IMR-90 (cell line): Measurements from ENCODE around the gene EML5. TPM values are rescaled to one million over a fixed set of nuclear protein-coding genes. Genes with fewer than 3 reads are reported as not detected.

Experiments used
- ATAC-seq: fragments of 200-7000 bp; cut with Tn5 transposase; 2 replicates; pipeline ENCODE4 v1.9.1; 2020; ENCODE audit warnings: low read depth, mild to moderate bottlenecking, moderate library complexity
- BruUV-seq: library from RNA; stranded (reverse); fragments of 400-500 nt; replicated peaks from 2 replicates; lab custom pipeline; 2021; lab: Mats Ljungman, UMichigan
- CTCF ChIA-PET: fragments of 300-600 bp; formaldehyde crosslinking; extraction: SDS; loops from one replicate; lab custom pipeline; 2021; ENCODE audit warnings: antibody characterized with exemption; lab: Yijun Ruan, JAX
- POLR2A ChIA-PET: fragments of 300-600 bp; sonication (Branson Sonifier 250); formaldehyde crosslinking; loops from one replicate; lab custom pipeline; 2022; ENCODE audit warnings: antibody characterized with exemption; ENCODE audit not compliant: unreplicated experiment; lab: Charles Lee
- DNase-seq: peaks from one replicate; pipeline ENCODE4 v3.0.0; 2013
- H2AFZ ChIP-seq: replicated peaks from 2 replicates; pipeline ENCODE3; 2013; ENCODE audit warnings: low read length, mild to moderate bottlenecking; ENCODE audit not compliant: poor library complexity
- H2AK5ac ChIP-seq: 2 replicates; pipeline ENCODE4 v1.6.1; 2013; ENCODE audit warnings: low read depth, low read length, inconsistent platforms
- H2AK9ac ChIP-seq: replicated peaks from 2 replicates; pipeline ENCODE3; 2013; ENCODE audit warnings: mild to moderate bottlenecking, low read depth, low read length, moderate library complexity; ENCODE audit not compliant: poor library complexity
- H2BK120ac ChIP-seq: 2 replicates; pipeline ENCODE4 v1.6.1; 2013; ENCODE audit warnings: low read depth, low read length, inconsistent platforms
- H2BK15ac ChIP-seq: 3 replicates; pipeline ENCODE4 v1.6.1; 2013; ENCODE audit warnings: low read depth, low read length, inconsistent platforms
- H2BK20ac ChIP-seq: 2 replicates; pipeline ENCODE4 v1.6.1; 2013; ENCODE audit warnings: low read depth, mild to moderate bottlenecking, inconsistent platforms, low read length, moderate library complexity
- H2BK5ac ChIP-seq: 2 replicates; pipeline ENCODE4 v1.6.1; 2013; ENCODE audit warnings: mild to moderate bottlenecking, low read depth, low read length, inconsistent platforms; ENCODE audit not compliant: poor library complexity, severe bottlenecking
- H3K14ac ChIP-seq: replicated peaks from 2 replicates; pipeline ENCODE4 v1.6.1; 2013; ENCODE audit warnings: low read depth, low read length, inconsistent platforms
- H3K18ac ChIP-seq: 2 replicates; pipeline ENCODE4 v1.6.1; 2013; ENCODE audit warnings: low read depth, low read length, control low read depth
- H3K23ac ChIP-seq: 2 replicates; pipeline ENCODE4 v1.6.1; 2013; ENCODE audit warnings: low read depth, low read length, inconsistent platforms
- H3K27ac ChIP-seq: 2 replicates; pipeline ENCODE4 v1.5.1; 2013; ENCODE audit warnings: mild to moderate bottlenecking, control low read depth, low read length; ENCODE audit not compliant: insufficient read depth
- H3K27me3 ChIP-seq: 2 replicates; pipeline ENCODE4 v1.6.1; 2013; ENCODE audit warnings: low read length; ENCODE audit not compliant: control insufficient read depth, insufficient read depth
- H3K36me3 ChIP-seq: 2 replicates; pipeline ENCODE4 v1.6.1; 2013; ENCODE audit warnings: low read length, mixed read lengths; ENCODE audit not compliant: control insufficient read depth, insufficient read depth
- H3K4ac ChIP-seq: 2 replicates; pipeline ENCODE4 v1.6.1; 2013; ENCODE audit warnings: low read depth, low read length, inconsistent platforms
- H3K4me1 ChIP-seq: 2 replicates; pipeline ENCODE4 v1.6.1; 2013; ENCODE audit warnings: low read length, mixed read lengths; ENCODE audit not compliant: control insufficient read depth, insufficient read depth
- H3K4me2 ChIP-seq: 2 replicates; pipeline ENCODE4 v1.6.1; 2013; ENCODE audit warnings: low read depth, mild to moderate bottlenecking, control low read depth, low read length, moderate library complexity
- H3K4me3 ChIP-seq: 2 replicates; pipeline ENCODE4 v1.5.1; 2013; ENCODE audit warnings: low read depth, mild to moderate bottlenecking, control low read depth, low read length, moderate library complexity; ENCODE audit not compliant: insufficient read depth
- H3K56ac ChIP-seq: 2 replicates; pipeline ENCODE4 v1.6.1; 2013; ENCODE audit warnings: low read length, inconsistent platforms; ENCODE audit not compliant: insufficient read depth; ENCODE audit errors: extremely low read depth
- H3K79me1 ChIP-seq, 2 experiments: 2 replicates each; pipeline ENCODE4 v1.6.1; 2013; ENCODE audit warnings: low read length in 2 of 2, inconsistent platforms in 1 of 2, low read depth in 1 of 2
- H3K9ac ChIP-seq: 2 replicates; pipeline ENCODE4 v1.6.1; 2013; ENCODE audit warnings: low read depth, low read length, control low read depth
- H3K9me1 ChIP-seq: 2 replicates; pipeline ENCODE4 v1.6.1; 2013; ENCODE audit warnings: low read length, inconsistent platforms; ENCODE audit not compliant: insufficient read depth
- H3K9me3 ChIP-seq: 2 replicates; pipeline ENCODE4 v1.6.1; 2013; ENCODE audit warnings: low read length; ENCODE audit not compliant: control insufficient read depth, insufficient read depth
- H4K20me1 ChIP-seq: 2 replicates; pipeline ENCODE4 v1.6.1; 2013; ENCODE audit warnings: low read length, inconsistent platforms; ENCODE audit not compliant: insufficient read depth
- H4K5ac ChIP-seq: 2 replicates; pipeline ENCODE4 v1.6.1; 2013; ENCODE audit warnings: mild to moderate bottlenecking, low read depth, low read length, control low read depth
- H4K8ac ChIP-seq, 2 experiments: 2 replicates each; pipeline ENCODE4 v1.6.1; 2013; ENCODE audit warnings: low read depth in 2 of 2, low read length in 2 of 2, control low read depth in 1 of 2, inconsistent platforms in 1 of 2
- H4K91ac ChIP-seq: 2 replicates; pipeline ENCODE4 v1.6.1; 2013; ENCODE audit warnings: low read depth, low read length, inconsistent platforms; ENCODE audit not compliant: insufficient read depth
- BHLHE40 ChIP-seq: fragments of 150-350 bp; IDR thresholded peaks from 2 replicates; pipeline ENCODE4 v1.6.1; 2016; ENCODE audit warnings: mild to moderate bottlenecking, low read depth, low read length
- CEBPB ChIP-seq: IDR thresholded peaks from 2 replicates; pipeline ENCODE4 v1.6.1; 2012; ENCODE audit warnings: low read depth, low read length, improper control_type of control experiment
- CHD1 ChIP-seq: IDR thresholded peaks from 2 replicates; pipeline ENCODE4 v1.6.1; 2012; ENCODE audit warnings: low read depth, low read length, improper control_type of control experiment
- FOS ChIP-seq: fragments of 150-350 bp; IDR thresholded peaks from 2 replicates; pipeline ENCODE4 v1.6.1; 2016; ENCODE audit warnings: low read depth, low read length
- MAZ ChIP-seq: IDR thresholded peaks from 2 replicates; pipeline ENCODE4 v1.6.1; 2012; ENCODE audit warnings: low read depth, mild to moderate bottlenecking, low read length, improper control_type of control experiment, moderate library complexity, borderline replicate concordance
- MXI1 ChIP-seq: IDR thresholded peaks from 2 replicates; pipeline ENCODE4 v1.6.1; 2012; ENCODE audit warnings: low read depth, mild to moderate bottlenecking, low read length, moderate library complexity, borderline replicate concordance
- NFE2L2 ChIP-seq: fragments of 150-350 bp; IDR thresholded peaks from 2 replicates; pipeline ENCODE4 v1.6.1; 2016; ENCODE audit warnings: low read depth, mild to moderate bottlenecking, low read length
- POLR2A ChIP-seq: IDR thresholded peaks from 2 replicates; pipeline ENCODE4 v1.6.1; 2012; ENCODE audit warnings: mild to moderate bottlenecking, low read depth, low read length
- RCOR1 ChIP-seq: IDR thresholded peaks from 2 replicates; pipeline ENCODE4 v1.6.1; 2012; ENCODE audit warnings: mild to moderate bottlenecking, low read length, improper control_type of control experiment; ENCODE audit not compliant: insufficient replicate concordance
- USF2 ChIP-seq: fragments of 150-350 bp; IDR thresholded peaks from 2 replicates; pipeline ENCODE4 v1.6.1; 2017; ENCODE audit warnings: mild to moderate bottlenecking, antibody characterized with exemption, low read length, low read depth
- WGBS, 2 experiments: methylation state at CpG; one replicate each; pipeline versions ENCODE4 v1.1.5 to v1.1.7; 2013; ENCODE audit warnings: missing lambda C conversion rate in 2 of 2; ENCODE audit not compliant: insufficient read length in 1 of 2; ENCODE audit errors: extremely low coverage in 2 of 2; 5-methylcytosine and 5-hydroxymethylcytosine counted together
- dilution Hi-C: fragments of 300-500 bp; cut with HindIII; formaldehyde crosslinking; loops from one replicate; pipeline ENCODE4 v1.14.3; 2018; ENCODE audit warnings: low sequenced_read_pairs; ENCODE audit not compliant: unreplicated experiment
- in situ Hi-C: fragments of 300-500 bp; cut with MboI; formaldehyde crosslinking; loops from 3 replicates; pipeline ENCODE4 v1.14.3; 2019; ENCODE audit warnings: low sequenced_read_pairs, inconsistent platforms, mixed read lengths
- intact Hi-C: fragments of 100-400 bp; cut with micrococcal nuclease; formaldehyde crosslinking; loops from 2 replicates; pipeline ENCODE4 v1.10.0; 2022
- polyA plus RNA-seq, 3 experiments: library from polyadenylated mRNA; depleted of rRNA; stranded (reverse); fragments of >200 nt; gene quantifications; 2 replicates each; pipeline ENCODE4 v1.2.3, GENCODE V29; 2012; ENCODE audit warnings: low replicate concordance in 1 of 3
- total RNA-seq: library from RNA; depleted of rRNA; stranded (reverse); fragments of >200 nt; gene quantifications from 2 replicates; pipeline ENCODE4 v1.2.3, GENCODE V29; 2012
- TF ChIP-seq, protein P1 (sequence below): fragments of 150-350 bp; IDR thresholded peaks from 2 replicates; pipeline ENCODE4 v1.6.1; 2016; ENCODE audit warnings: low read depth, mild to moderate bottlenecking, low read length, moderate library complexity, borderline replicate concordance
- TF ChIP-seq, protein P2 (sequence below): conservative IDR thresholded peaks from 2 replicates; pipeline ENCODE4 v1.5.1; 2012; ENCODE audit warnings: mild to moderate bottlenecking, low read depth, low read length, improper control_type of control experiment

Gene EML5
- total and polyA plus RNA-seq, 2 of the 4 experiments (the other 2 are of a cell fraction), result 8.1 to 22.2 TPM

DNA sequence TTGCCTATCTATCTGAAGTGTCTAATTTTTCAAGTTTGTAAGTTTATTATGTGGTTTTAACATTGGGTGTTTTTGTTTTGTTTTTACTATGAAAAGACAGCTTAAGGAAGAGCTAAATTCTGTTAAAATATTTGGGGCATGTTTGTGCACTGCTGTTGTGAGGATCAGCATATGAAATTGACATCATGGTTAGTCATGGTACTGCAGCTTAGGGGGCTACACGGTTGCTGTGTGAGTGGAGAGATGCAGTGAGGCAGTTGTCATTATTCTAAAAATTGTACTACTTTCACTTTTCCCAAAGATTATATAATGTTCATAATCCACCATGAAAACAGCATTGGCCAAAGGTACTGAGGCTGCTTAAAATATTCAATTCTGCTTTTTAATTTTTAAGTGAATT lies 180.9 kb downstream of the EML5 start:
- Histone ChIP-seq H4K8ac (no peak overlapping the region), H3K9me1 (peaks cover 8% of the 10 kb centered on the region), H3K14ac (no peak overlapping the region), H3K36me3 (peaks cover 38% of the 10 kb centered on the region), H3K9ac (no peak overlapping the region), H2AK5ac (no peak overlapping the region), H3K23ac (no peak overlapping the region), H3K79me1 (peaks cover 19 to 41% of the 10 kb centered on the region in 2 experiments), H2BK20ac (no peak overlapping the region), H3K4me2 (no peak overlapping the region), H3K4ac (no peak overlapping the region), H2AFZ (no peak overlapping the region), H3K56ac (no peak overlapping the region), H3K4me1 (peaks cover 8% of the 10 kb centered on the region), H3K27me3 (no peaks in the 10 kb centered on the region), H2BK120ac (no peak overlapping the region), H2AK9ac (no peak overlapping the region), H2BK5ac (no peak overlapping the region), H3K4me3 (no peak overlapping the region), H4K5ac (no peak overlapping the region), H3K9me3 (no peaks in the 10 kb centered on the region), H3K27ac (no peak overlapping the region), H4K91ac (no peak overlapping the region), H4K20me1 (peaks cover 21% of the 10 kb centered on the region), H2BK15ac (no peak overlapping the region), H3K18ac (no peak overlapping the region)
- no CpG with 5 or more reads among the region's 1 CpG for WGBS, 2 experiments
- TF ChIP-seq POLR2A, result no peak
- TF ChIP-seq CHD1, result no peak
- TF ChIP-seq USF2, result no peak
- no peak for TF ChIP-seq RCOR1
- no peak for TF ChIP-seq FOS
- TF ChIP-seq MAZ, result no peak
- no peak for TF ChIP-seq MXI1
- TF ChIP-seq, protein P1, sequence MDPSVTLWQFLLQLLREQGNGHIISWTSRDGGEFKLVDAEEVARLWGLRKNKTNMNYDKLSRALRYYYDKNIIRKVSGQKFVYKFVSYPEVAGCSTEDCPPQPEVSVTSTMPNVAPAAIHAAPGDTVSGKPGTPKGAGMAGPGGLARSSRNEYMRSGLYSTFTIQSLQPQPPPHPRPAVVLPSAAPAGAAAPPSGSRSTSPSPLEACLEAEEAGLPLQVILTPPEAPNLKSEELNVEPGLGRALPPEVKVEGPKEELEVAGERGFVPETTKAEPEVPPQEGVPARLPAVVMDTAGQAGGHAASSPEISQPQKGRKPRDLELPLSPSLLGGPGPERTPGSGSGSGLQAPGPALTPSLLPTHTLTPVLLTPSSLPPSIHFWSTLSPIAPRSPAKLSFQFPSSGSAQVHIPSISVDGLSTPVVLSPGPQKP, result no peak
- TF ChIP-seq, protein P2, sequence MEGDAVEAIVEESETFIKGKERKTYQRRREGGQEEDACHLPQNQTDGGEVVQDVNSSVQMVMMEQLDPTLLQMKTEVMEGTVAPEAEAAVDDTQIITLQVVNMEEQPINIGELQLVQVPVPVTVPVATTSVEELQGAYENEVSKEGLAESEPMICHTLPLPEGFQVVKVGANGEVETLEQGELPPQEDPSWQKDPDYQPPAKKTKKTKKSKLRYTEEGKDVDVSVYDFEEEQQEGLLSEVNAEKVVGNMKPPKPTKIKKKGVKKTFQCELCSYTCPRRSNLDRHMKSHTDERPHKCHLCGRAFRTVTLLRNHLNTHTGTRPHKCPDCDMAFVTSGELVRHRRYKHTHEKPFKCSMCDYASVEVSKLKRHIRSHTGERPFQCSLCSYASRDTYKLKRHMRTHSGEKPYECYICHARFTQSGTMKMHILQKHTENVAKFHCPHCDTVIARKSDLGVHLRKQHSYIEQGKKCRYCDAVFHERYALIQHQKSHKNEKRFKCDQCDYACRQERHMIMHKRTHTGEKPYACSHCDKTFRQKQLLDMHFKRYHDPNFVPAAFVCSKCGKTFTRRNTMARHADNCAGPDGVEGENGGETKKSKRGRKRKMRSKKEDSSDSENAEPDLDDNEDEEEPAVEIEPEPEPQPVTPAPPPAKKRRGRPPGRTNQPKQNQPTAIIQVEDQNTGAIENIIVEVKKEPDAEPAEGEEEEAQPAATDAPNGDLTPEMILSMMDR, result no peak
- TF ChIP-seq NFE2L2, result no peak
- no peak for TF ChIP-seq CEBPB
- no peak for TF ChIP-seq BHLHE40
- intact Hi-C loops (no loop called here), dilution Hi-C loops (no loop called here), in situ Hi-C loops (no loop called here)
- ChIA-PET CTCF (interaction anchor here (0.6 kb wide), 1 partner anchor 18 kb away, joined by 5 read pairs; no protein-coding TSS in a partner anchor), POLR2A (no interaction called here)
- peak; percentile 50; the same call in 1 of the 2 replicates for ATAC-seq
- BruUV-seq, result no TSS peak
- peak; percentile 49 for DNase-seq
